NCI-H2107 (cell line): ENCODE data around the gene CYP46A1.
"Not testable (repeated sequence)": the region's sequence is repeated elsewhere in the genome, so short reads cannot be mapped to it uniquely, and the experiment has no call there.

Source experiments
- DNase-seq: peaks from one replicate; lab custom pipeline; 2025; lab: John Stamatoyannopoulos, UW

The CYP46A1 gene

DNA sequence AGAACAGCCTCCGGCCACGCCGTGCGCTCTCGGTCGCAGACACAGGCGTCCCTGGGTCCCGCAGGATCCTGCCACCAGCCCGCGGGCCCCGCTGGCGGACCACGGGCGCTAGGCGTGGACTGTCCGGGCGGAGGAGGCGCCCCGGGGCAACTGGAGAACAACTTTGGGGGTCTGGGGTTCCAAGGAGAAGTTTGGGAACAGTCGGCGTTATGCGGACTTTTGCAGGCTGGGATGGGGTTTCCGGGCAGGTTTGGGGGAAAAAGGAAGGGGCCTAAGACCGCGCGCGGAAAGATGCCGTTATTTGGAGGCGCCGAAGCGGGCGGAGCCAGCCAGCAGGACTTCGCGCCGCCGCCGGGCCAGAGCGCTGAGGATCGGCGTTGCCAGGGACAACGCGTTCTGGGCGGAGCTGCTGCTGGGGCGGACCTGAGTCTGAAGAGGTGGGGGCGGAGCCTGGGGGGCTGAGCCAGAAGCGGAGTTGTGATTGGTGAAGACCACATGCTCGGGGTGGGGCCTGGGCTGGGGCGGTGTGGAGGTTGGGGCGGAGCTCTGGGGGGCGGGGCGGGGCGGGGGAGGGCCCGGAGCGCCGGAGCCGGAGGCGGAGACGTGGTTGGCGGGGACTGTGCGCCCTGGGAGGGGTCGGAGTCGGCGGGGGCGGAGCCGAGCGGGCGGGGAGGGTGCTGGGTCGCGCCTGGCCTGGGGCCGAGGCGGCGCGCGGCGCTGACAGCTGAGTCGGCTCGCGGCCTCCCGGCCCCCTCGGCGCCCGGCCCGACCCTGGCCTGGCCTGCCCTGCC, at the start of gene CYP46A1:
CYP46A1 (plus strand) TSS at position 680 of the 791 bp plus-strand sequence. CDS start 120 bp downstream, outside the sequence.
- peak; percentile 99 for DNase-seq

- DNase-seq: no peak
These were observed 49.7 kb upstream of the CYP46A1 start for GRCh38 chr14:99634443-99634842.

DNA sequence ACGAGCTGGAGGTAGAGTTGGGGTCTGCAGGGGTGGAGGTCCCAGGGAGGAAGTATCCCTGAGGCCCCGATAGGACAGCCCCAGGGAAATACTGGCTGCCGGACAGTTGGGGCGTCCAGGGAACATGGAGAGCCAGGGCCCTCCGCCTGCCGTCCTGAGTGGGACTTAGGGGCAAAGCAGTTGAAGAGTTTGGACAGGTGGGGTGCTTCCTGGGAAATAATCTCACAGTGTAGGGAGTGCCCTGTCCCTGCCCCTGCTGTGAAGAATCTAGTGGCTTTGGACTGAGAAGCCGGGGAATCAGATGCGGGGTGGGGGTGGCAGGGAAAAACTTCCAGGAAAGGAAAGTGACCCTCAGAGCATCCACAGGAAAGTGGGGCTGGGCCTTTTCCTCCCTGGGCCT, 49.0 kb upstream of the CYP46A1 start:
- no peak for DNase-seq

- no peak for DNase-seq
These were observed 47.6 kb upstream of the CYP46A1 start for GRCh38 chr14:99636487-99636886.

GRCh38 chr14:99637624-99638023, 46.5 kb upstream of the CYP46A1 start:
- DNase-seq: no peak

- DNase-seq: not testable (repeated sequence)
These were observed 41.3 kb upstream of the CYP46A1 start for GRCh38 chr14:99642771-99643170.

GRCh38 chr14:99643343-99643742, 40.8 kb upstream of the CYP46A1 start:
- DNase-seq: no peak

DNA sequence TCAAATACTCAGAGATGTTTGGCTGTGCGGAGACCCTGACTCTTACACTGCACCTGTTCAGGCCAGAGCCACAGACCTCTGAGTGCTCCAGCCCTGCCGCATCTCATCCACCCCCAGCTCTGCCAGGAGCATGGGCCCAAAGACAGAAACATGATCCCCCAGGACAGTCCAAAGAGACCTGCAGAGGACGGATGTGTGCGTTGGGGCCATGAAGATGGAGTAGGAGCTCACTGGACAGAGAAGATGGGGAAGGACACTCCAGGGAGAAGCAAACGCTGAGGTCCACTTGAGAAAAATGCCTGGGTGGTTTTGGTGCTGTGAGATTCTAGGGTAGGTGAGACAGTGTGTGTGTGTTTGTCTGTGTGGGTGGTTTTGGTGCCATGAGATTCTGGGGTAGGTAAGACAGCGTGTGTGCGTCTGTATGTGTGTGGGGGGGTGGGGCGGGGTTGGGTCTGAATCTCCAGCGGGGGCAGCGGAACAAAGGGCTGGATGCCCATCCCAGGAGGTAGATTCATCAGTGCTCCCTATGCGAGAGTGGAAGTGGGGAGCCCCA, 40.0 kb upstream of the CYP46A1 start:
- no peak for DNase-seq

- no peak for DNase-seq
These were observed 39.2 kb upstream of the CYP46A1 start, which contains the start of gene HHIPL1 for GRCh38 chr14:99644723-99645544. Gene HHIPL1, plus strand, starts transcription at chr14:99645129. Its CDS starts 79 bp downstream, at chr14:99645208.

DNA sequence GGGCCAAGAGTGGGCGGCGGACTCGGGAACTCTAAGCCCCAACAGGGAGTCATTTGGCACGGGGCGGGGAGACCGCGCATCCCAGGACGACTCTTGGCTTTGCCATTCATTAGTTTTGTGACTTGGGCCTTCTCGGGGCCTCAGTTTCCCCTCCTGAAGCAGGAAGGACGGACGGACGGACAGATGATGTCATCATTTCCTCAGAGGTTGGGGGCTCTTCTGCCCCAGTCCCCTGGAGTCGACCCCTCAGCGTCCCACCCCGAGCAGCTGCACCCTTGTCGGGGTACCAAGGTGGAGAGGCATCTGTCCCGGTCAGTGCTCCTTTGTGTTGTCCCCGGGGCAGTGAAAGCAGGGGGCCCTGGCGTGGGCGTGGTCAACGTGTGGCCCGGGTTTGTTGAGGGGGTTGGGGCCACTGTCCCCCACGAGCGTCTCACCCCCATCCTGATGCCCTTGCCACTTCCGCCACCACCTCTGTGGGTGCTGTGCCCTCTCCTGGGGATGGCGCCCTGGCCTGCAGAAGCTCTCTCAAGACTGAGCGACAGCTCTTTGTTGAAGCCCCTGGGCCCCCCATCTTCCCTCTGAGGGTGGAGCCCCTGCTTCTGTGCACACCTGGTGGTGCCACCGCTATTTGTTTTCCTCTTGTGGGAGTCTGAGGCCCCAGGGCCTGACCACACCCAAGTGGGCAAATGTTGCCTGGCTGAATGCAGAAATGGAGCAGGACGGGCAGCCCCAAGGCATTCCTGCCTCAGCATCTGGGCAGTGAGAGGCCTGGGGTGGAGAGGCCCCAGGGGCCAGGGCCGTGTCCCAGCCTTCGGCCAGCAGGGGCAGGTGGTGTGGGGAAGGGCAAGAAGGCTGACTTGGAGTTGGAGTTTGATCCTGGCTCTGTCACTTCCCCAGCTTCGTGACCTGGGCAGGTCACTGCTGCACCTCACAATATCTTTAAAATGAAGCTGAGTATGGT, 38.3 kb upstream of the CYP46A1 start:
- DNase-seq: no peak

- no peak for DNase-seq
These were observed 36.7 kb upstream of the CYP46A1 start for GRCh38 chr14:99647411-99647810.

DNA sequence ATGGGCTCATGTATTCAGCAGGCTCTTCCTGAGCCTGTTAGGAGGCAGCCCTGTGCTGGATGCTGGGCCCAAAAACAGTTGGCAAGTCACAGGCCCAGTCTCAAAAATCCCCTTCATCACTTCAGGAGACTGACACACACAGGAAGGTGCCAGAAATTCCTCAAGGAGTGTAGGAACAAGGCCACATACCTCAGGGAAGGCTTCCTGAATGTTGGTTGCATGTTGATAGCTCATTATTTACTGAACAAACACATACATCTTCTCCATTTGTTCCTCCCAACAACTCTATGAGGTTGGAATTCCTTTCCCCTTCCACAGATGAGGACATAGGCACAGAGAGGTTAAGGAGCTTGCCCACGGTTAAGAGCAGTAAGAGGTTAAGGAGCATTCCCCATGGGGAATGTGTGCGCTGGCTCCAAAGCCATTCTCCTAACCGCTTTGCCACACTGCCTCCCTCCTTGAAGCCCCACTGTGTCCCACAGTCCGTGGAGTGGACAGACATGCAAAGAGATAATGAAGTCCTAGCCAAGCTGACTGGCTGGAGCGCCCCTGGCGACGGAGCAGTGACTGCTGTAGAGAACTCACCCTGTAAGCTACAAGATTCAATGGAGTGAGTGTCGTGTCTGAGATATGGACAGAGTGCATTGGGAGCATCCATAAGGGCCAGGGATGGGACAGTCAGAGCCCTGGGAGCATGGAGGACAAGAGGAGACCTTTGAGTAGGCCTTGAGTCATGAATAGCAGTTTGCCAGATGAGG, 35.9 kb upstream of the CYP46A1 start:
- no peak for DNase-seq

- DNase-seq: no peak
These were observed 34.9 kb upstream of the CYP46A1 start for GRCh38 chr14:99649219-99649618.

- no peak for DNase-seq
These were observed 34.5 kb upstream of the CYP46A1 start for GRCh38 chr14:99649643-99650042.

DNA sequence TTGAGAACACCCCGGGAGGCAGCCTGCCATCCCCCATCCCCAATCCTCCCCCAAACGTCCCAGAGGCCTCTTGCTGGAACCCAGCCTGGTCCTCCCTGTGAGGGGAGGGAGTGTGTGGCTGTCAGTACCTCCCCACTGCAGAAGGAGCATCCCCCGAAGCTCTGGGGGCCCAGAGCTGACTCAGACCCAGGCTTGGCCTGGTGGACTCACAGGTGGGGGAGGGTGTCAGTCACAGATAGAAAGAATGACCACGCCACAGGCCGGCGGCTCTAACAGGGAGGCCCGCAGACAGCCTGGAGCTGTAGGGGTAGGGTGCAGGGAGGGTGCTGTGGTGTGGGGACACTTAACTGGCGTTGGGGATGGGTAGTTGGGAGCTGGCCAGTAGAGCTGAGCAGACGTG, 33.9 kb upstream of the CYP46A1 start:
- no peak for DNase-seq

DNA sequence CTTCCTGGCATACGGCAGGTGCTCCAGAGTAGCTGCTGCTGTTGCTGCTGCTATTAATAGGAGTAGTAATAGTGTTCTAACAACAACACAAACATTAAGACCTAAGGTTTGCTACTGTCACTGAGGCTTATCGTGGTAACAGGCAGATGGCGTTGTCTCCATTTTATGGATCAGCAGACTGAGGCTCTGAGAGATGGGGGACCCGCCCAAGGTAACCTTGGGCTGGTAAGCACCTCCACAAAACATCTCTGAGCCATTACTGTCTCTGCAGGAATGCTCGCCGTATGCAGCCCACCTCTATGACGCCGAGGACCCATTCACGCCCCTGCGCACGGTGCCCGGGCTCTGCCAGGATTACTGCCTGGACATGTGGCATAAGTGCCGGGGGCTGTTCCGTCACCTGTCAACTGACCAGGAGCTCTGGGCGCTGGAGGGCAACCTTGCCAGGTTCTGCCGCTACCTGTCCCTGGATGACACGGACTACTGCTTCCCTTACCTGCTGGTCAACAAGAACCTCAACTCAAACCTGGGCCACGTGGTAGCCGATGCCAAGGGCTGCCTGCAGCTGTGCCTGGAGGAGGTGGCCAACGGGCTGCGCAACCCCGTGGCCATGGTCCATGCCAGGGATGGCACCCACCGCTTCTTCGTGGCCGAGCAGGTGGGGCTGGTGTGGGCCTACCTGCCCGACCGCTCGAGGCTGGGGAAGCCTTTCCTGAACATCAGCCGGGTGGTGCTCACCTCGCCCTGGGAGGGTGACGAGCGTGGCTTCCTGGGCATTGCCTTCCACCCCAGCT, 31.9 kb upstream of the CYP46A1 start:
- DNase-seq: no peak

GRCh38 chr14:99654235-99654985, 29.7 kb upstream of the CYP46A1 start:
- DNase-seq: no peak

- DNase-seq: no peak
These were observed 28.6 kb upstream of the CYP46A1 start for GRCh38 chr14:99655521-99655920.

- DNase-seq: no peak
These were observed 27.9 kb upstream of the CYP46A1 start for GRCh38 chr14:99656171-99656570.
